ENCODE results near the gene SLIT3.

DNA sequence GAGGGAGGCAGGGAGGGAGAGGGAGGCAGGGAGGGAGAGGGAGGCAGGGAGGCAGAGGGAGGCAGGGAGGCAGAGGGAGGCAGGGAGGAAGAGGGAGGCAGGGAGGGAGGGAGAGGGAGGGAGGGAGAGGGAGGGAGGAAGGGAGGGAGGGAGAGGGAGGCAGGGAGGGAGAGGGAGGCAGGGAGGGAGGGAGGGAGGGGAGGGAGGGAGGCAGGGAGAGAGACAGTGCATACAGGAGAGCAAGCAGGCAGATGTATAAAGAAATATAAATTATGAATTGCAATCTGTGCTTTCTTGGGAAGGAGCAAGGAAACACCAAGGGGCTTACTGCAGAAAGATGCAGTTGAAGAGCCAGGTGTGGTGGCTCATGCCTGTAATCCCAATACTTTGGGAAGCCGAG is 574.6 kb downstream of the SLIT3 start:
- TF ChIP-seq, protein P1, sequence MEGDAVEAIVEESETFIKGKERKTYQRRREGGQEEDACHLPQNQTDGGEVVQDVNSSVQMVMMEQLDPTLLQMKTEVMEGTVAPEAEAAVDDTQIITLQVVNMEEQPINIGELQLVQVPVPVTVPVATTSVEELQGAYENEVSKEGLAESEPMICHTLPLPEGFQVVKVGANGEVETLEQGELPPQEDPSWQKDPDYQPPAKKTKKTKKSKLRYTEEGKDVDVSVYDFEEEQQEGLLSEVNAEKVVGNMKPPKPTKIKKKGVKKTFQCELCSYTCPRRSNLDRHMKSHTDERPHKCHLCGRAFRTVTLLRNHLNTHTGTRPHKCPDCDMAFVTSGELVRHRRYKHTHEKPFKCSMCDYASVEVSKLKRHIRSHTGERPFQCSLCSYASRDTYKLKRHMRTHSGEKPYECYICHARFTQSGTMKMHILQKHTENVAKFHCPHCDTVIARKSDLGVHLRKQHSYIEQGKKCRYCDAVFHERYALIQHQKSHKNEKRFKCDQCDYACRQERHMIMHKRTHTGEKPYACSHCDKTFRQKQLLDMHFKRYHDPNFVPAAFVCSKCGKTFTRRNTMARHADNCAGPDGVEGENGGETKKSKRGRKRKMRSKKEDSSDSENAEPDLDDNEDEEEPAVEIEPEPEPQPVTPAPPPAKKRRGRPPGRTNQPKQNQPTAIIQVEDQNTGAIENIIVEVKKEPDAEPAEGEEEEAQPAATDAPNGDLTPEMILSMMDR (IDR thresholded peaks at IDR 0.05) = no peak
- no peak for TF ChIP-seq POLR2A (IDR thresholded peaks at IDR 0.05)
